Activated naive CD4-positive, alpha-beta T cell treated with anti-CD3 and anti-CD28 coated beads, Interleukin-2, amount 50 U/mL, for 72 hours (primary cell): Measurements from ENCODE around the gene SMC1B. TPM values are rescaled to one million over a fixed set of nuclear protein-coding genes. Genes with fewer than 3 reads are reported as not detected.
A peak's percentile ranks its signal among the peaks of the same experiment; 100 is the strongest.

Source experiments
- ATAC-seq, 2 donors: fragments of 150-1000 bp; cut with Tn5 transposase; 2 replicates each; pipeline ENCODE4 v1.10.0; 2021; ENCODE audit warnings: mild to moderate bottlenecking in 2 of 2, moderate library complexity in 2 of 2
- DNase-seq, 2 donors: peaks; one replicate each; pipeline ENCODE4 v3.0.0; 2021 to 2022; ENCODE audit warnings: low spot score in 2 of 2
- H3K27ac Mint-ChIP-seq, 2 donors: one replicate each; pipeline ENCODE4 v1.8.0; 2022; ENCODE audit warnings: mild to moderate bottlenecking in 2 of 2, mixed read lengths in 2 of 2
- H3K36me3 Mint-ChIP-seq, 2 donors: one replicate each; pipeline ENCODE4 v1.8.0; 2022; ENCODE audit warnings: mixed read lengths in 2 of 2
- H3K9me3 Mint-ChIP-seq, 2 donors: one replicate each; pipeline ENCODE4 v1.8.0; 2022; ENCODE audit warnings: mixed read lengths in 2 of 2
- total RNA-seq, 2 donors: library from RNA; stranded (reverse); gene quantifications; one replicate each; pipeline ENCODE4 v1.2.3, GENCODE V29; 2022

The SMC1B gene
- total RNA-seq, 2 donors from 2014 or later: 0.80 to 0.93 TPM

- ATAC-seq (no peak), DNase-seq (no peak)
- Mint-ChIP-seq H3K27ac (peak overlapping the region; percentile 9 to 59), H3K36me3 (peaks cover 5 to 15% of the 10 kb centered on the region in 2 donors), H3K9me3 (no peaks in the 10 kb centered on the region)
These were observed 16.0 kb upstream of the SMC1B start for GRCh38 chr22:45429424-45429823.

GRCh38 chr22:45428391-45429385 is 15.3 kb upstream of the SMC1B start:
- H3K36me3 Mint-ChIP-seq: peaks cover 5 to 15% of the 10 kb centered on the region in 2 donors
- H3K9me3 Mint-ChIP-seq: no peaks in the 10 kb centered on the region
- peak overlapping the region; percentile 9 to 59 for H3K27ac Mint-ChIP-seq
- DNase-seq (no peak), ATAC-seq (no peak)

DNA sequence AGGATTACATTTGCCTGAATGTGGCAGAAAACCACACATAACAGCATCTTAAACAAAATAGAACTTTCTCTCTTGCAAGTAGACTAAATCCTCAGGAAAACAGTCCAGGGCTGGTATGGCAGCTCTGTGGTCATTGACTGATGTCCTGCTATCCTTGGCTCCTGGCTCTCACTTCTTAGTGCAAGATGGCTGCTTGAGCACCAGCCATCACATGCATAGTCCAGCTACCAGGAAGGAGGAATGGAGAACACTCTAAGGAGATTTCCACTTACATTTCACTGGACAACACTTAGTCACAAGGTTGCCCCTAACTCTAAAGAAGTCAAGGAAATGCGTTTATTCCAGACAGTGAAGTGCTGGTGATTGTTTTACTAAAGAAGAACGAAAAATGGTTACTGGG is 13.7 kb upstream of the SMC1B start:
- ATAC-seq (no peak), DNase-seq (no peak)
- Mint-ChIP-seq H3K27ac (no peak overlapping the region), H3K9me3 (no peaks in the 10 kb centered on the region), H3K36me3 (peaks cover 5 to 15% of the 10 kb centered on the region in 2 donors)

DNA sequence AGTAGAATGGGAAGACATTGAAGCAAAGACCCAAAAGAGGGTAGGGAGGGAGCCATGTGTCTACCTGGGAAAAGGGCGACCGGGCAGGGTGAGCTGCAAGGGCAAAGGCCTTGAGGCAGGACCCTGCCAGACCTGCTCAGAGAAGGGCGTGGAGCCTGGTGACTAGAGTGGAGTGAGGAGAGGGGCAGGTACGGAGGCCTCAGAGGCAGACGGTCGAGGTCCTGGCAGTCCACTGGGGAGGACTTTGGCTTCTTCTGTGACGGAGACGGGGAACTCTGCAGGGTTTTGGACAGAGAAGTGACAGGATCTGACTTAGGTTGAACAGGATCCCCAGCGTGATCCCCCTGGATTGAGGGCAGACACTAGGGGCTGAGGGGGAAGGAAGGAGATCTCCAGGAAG is 13.0 kb upstream of the SMC1B start:
- DNase-seq (peak in 1 of 2 donors; percentile 18), ATAC-seq (no peak)
- H3K27ac Mint-ChIP-seq: no peak overlapping the region
- H3K9me3 Mint-ChIP-seq: no peaks in the 10 kb centered on the region
- H3K36me3 Mint-ChIP-seq: peaks cover 5 to 15% of the 10 kb centered on the region in 2 donors

DNA sequence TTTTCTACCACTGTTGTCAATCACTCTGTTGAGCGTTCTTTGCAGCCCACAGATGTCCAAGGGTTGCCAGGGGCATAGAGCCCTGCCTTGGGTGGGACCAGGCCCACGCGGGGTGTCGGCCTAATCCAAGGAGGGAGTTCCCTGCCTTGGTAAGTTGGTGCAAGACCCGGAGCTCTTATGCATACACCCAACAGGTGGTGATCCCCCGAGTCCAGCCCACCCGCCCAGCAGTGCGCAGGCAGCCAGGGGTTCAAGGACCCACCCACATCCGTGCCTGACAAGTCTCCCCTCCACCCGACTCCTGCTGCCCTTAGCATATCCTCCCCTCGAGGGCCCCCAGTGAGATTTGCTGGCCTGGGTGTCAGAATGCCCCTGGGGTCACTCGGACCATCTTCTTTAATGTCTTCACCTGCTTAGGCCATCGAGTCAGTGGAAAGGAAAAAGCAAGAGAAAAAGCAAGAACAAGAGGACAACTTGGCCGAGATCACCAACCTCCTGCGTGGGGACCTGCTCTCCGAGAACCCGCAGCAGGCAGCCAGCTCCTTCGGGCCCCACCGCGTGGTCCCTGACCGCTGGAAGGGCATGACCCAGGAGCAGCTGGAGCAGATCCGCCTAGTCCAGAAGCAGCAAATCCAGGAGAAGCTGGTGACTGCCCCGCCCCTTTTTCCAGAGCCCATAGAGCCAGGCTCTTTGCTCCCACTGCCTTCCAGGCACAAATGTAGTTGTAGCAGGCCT is 12.3 kb upstream of the SMC1B start:
- Mint-ChIP-seq H3K9me3 (no peaks in the 10 kb centered on the region), H3K36me3 (peaks cover 5 to 15% of the 10 kb centered on the region in 2 donors), H3K27ac (peak overlapping the region in 1 of 2 donors; percentile 6)
- DNase-seq (peak in 1 of 2 donors; percentile 44), ATAC-seq (no peak)

GRCh38 chr22:45425101-45425500 is 11.7 kb upstream of the SMC1B start:
- H3K27ac Mint-ChIP-seq: no peak overlapping the region
- no peak for ATAC-seq
- H3K36me3 Mint-ChIP-seq: peaks cover 5 to 15% of the 10 kb centered on the region in 2 donors
- H3K9me3 Mint-ChIP-seq: no peaks in the 10 kb centered on the region
- peak in 1 of 2 donors; percentile 28 for DNase-seq

- Mint-ChIP-seq H3K27ac (no peak overlapping the region), H3K9me3 (no peaks in the 10 kb centered on the region), H3K36me3 (peaks cover 6 to 17% of the 10 kb centered on the region in 2 donors)
- DNase-seq (peak in 1 of 2 donors; percentile 16), ATAC-seq (no peak)
These were observed 10.9 kb upstream of the SMC1B start for GRCh38 chr22:45424241-45424731.

DNA sequence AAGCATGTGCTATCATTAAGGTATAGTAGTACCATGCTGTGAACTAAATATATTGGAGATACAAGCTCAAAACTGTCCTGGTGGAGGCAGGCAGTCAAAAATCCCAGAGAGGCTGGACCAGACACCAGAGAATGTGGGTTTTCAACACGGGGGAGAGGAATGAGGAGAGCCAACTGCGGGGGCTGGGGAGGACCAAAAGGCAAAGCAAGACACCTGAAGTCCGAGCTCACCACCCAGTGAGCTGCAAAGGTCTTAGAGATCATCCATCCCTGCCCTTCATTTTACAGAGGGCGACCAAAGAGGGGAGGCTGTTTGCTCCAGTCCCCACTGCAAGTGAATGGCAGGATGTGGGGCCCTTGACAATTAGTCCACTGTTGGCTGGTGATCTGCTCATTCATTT is 10.1 kb upstream of the SMC1B start:
- Mint-ChIP-seq H3K9me3 (no peaks in the 10 kb centered on the region), H3K36me3 (peaks cover 14 to 25% of the 10 kb centered on the region in 2 donors), H3K27ac (no peak overlapping the region)
- no peak for DNase-seq
- no peak for ATAC-seq

GRCh38 chr22:45422237-45422983 is 9.0 kb upstream of the SMC1B start:
- no peak overlapping the region for H3K27ac Mint-ChIP-seq
- ATAC-seq (peak; percentile 12 to 22), DNase-seq (peak in 1 of 2 donors; percentile 52)
- H3K9me3 Mint-ChIP-seq: no peaks in the 10 kb centered on the region
- peaks cover 16 to 26% of the 10 kb centered on the region in 2 donors for H3K36me3 Mint-ChIP-seq

- ATAC-seq (peak in 1 of 2 donors; percentile 30), DNase-seq (peak in 1 of 2 donors; percentile 9)
- H3K36me3 Mint-ChIP-seq: peaks cover 11 to 20% of the 10 kb centered on the region in 2 donors
- no peak overlapping the region for H3K27ac Mint-ChIP-seq
- no peaks in the 10 kb centered on the region for H3K9me3 Mint-ChIP-seq
These were observed 8.1 kb upstream of the SMC1B start for GRCh38 chr22:45421349-45422055.

- DNase-seq (peak in 1 of 2 donors; percentile 30), ATAC-seq (peak; percentile 41 to 52)
- peaks cover 11% of the 10 kb centered on the region in 2 donors for H3K36me3 Mint-ChIP-seq
- H3K27ac Mint-ChIP-seq: no peak overlapping the region
- no peaks in the 10 kb centered on the region for H3K9me3 Mint-ChIP-seq
These were observed 7.1 kb upstream of the SMC1B start for GRCh38 chr22:45420539-45420938.

DNA sequence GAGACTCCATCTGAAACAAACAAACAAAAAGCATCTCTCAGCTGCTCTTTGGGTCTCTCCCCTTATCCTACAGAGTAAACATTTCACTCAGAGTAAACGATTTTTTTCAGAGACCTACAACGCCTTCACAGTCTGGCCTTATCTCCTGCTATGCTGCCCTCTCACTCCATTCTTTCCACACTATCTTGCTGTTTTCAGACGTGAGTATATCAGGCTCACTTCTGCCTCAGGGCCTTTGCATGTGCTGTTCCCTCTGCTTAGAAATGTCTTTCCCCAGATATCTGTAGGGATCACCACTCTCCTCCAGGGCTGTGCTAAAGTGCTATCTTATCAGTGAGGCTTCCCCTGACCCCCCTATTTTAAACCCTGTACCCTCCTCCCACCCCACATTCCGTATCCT is 6.6 kb upstream of the SMC1B start:
- Mint-ChIP-seq H3K9me3 (no peaks in the 10 kb centered on the region), H3K36me3 (peaks cover 11% of the 10 kb centered on the region in 2 donors), H3K27ac (no peak overlapping the region)
- ATAC-seq (peak in 1 of 2 donors; percentile 54), DNase-seq (peak in 1 of 2 donors; percentile 13)

DNA sequence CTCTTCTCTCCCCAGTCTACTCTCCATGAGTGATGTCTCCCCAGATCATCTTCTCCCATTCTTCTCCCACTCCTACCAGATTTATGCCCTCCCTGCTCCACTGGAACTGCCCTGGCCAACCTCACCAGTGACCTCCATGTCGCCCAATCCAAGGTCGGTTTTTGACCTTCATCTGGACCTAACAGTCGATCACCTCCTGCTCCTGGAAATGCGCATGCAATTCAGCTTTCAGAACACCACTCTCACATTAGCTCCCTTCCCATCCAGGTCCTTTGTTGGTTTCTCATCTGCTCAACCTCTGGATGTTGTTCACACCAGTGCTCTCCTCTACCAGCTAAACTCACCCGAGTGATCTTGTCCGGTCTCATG is 5.4 kb upstream of the SMC1B start:
- H3K36me3 Mint-ChIP-seq: peaks cover 11 to 12% of the 10 kb centered on the region in 2 donors
- DNase-seq (peak in 1 of 2 donors; percentile 30), ATAC-seq (no peak)
- peak overlapping the region in 1 of 2 donors; percentile 27 for H3K27ac Mint-ChIP-seq
- H3K9me3 Mint-ChIP-seq: no peaks in the 10 kb centered on the region

GRCh38 chr22:45418056-45418769 is 4.8 kb upstream of the SMC1B start:
- peaks cover 11 to 15% of the 10 kb centered on the region in 2 donors for H3K36me3 Mint-ChIP-seq

GRCh38 chr22:45413013-45413367 is 409 bp downstream of the SMC1B start:
- peak overlapping the region in 1 of 2 donors; percentile 88 for H3K27ac Mint-ChIP-seq
- ATAC-seq: no peak
- peaks cover 0 to under 1% of the 10 kb centered on the region in 2 donors for H3K9me3 Mint-ChIP-seq
- peaks cover 0 to 5% of the 10 kb centered on the region in 2 donors for H3K36me3 Mint-ChIP-seq
- DNase-seq: no peak

More at GRCh38 chr22:45418056-45418769, 4.8 kb upstream of the SMC1B start:
- no peaks in the 10 kb centered on the region for H3K9me3 Mint-ChIP-seq
- ATAC-seq (no peak), DNase-seq (peak in 1 of 2 donors; percentile 45)
- H3K27ac Mint-ChIP-seq: peak overlapping the region in 1 of 2 donors; percentile 27
